Measurements from ENCODE around the gene GMPS. TPM values are rescaled to one million over a fixed set of nuclear protein-coding genes. Genes with fewer than 3 reads are reported as not detected.

GMPS gene
- total RNA-seq, 1 experiment from 2014 or later: 119 TPM

- no peak overlapping the region for H3K4me3 ChIP-seq (replicated peaks in 1 of 2; ENCODE audit: low read depth in 1 of 2, low read length in 2 of 2)
- no peaks in the 10 kb centered on the region for H3K4me1 ChIP-seq (ENCODE audit: control insufficient read depth in 1 of 2, insufficient read depth in 2 of 2, low read length in 2 of 2)
- H3K79me2 ChIP-seq (ENCODE audit: insufficient read depth, low read length): no peaks in the 10 kb centered on the region
- H3K27me3 ChIP-seq (ENCODE audit: insufficient read depth, low read length): no peaks in the 10 kb centered on the region
- BruUV-seq (replicated peaks): no TSS peak
- H3K27ac ChIP-seq (ENCODE audit: low read depth, low read length): no peak overlapping the region
- no peak overlapping the region for H3K9ac ChIP-seq (ENCODE audit: low read length)
- no peak overlapping the region for H3K4me2 ChIP-seq (ENCODE audit: low read length)
- no peak overlapping the region for H2AFZ ChIP-seq (ENCODE audit: low read depth, low read length, poor library complexity, severe bottlenecking)
- no peaks in the 10 kb centered on the region for H3K36me3 ChIP-seq (ENCODE audit: control insufficient read depth in 1 of 2, insufficient read depth in 2 of 2, low read length in 2 of 2)
- ChIA-PET POLR2A (no interaction called here), RAD21 (ENCODE audit: low non-redundant PET in 1 of 2, low total read pairs in 2 of 2, uncharacterized antibody in 2 of 2, unreplicated experiment in 2 of 2) (no interaction called here), CTCF (no interaction called here)
- H4K20me1 ChIP-seq (ENCODE audit: insufficient read depth): no peaks in the 10 kb centered on the region
- TF ChIP-seq SRF (IDR thresholded peaks at IDR 0.05; ENCODE audit: low read depth): no peak
- ATAC-seq (no peak), DNase-seq (ENCODE audit: low read depth, low spot score) (no peak)
- H3K9me3 ChIP-seq (ENCODE audit: control insufficient read depth in 1 of 2, insufficient read depth in 1 of 2, low read depth in 1 of 2, low read length in 2 of 2): no peaks in the 10 kb centered on the region
- no peaks in the 10 kb centered on the region for H3K9me2 ChIP-seq (ENCODE audit: insufficient read depth)
- intact Hi-C loops (cut with micrococcal nuclease): no loop called here
Measured at GRCh38 chr3:155944081-155944480, 73.6 kb downstream of the GMPS start.

GRCh38 chr3:155946178-155946577, 75.7 kb downstream of the GMPS start:
- no peak overlapping the region for H3K27ac ChIP-seq (ENCODE audit: low read depth, low read length)
- no peak for ATAC-seq
- no peaks in the 10 kb centered on the region for H3K79me2 ChIP-seq (ENCODE audit: insufficient read depth, low read length)
- TF ChIP-seq CTCF (IDR thresholded peaks at IDR 0.05 in 2 of 3, conservative IDR thresholded peaks at IDR 0.05 in 1 of 3; ENCODE audit: borderline replicate concordance in 1 of 3, insufficient read depth in 1 of 3, low read depth in 2 of 3, low read length in 2 of 3): no peak
- no peaks in the 10 kb centered on the region for H4K20me1 ChIP-seq (ENCODE audit: insufficient read depth)
- H3K4me1 ChIP-seq (ENCODE audit: control insufficient read depth in 1 of 2, insufficient read depth in 2 of 2, low read length in 2 of 2): no peaks in the 10 kb centered on the region
- no peaks in the 10 kb centered on the region for H3K27me3 ChIP-seq (ENCODE audit: insufficient read depth, low read length)
- no peaks in the 10 kb centered on the region for H3K9me3 ChIP-seq (ENCODE audit: control insufficient read depth in 1 of 2, insufficient read depth in 1 of 2, low read depth in 1 of 2, low read length in 2 of 2)
- ChIA-PET RAD21 (ENCODE audit: low non-redundant PET in 1 of 2, low total read pairs in 2 of 2, uncharacterized antibody in 2 of 2, unreplicated experiment in 2 of 2) (no interaction called here), POLR2A (interaction anchor here (0.6 kb wide), 1 partner anchor 106 kb away, joined by 3 read pairs; no protein-coding TSS in a partner anchor), CTCF (no interaction called here)
- H3K36me3 ChIP-seq (ENCODE audit: control insufficient read depth in 1 of 2, insufficient read depth in 2 of 2, low read length in 2 of 2): no peaks in the 10 kb centered on the region
- H3K4me3 ChIP-seq (replicated peaks in 1 of 2; ENCODE audit: low read depth in 1 of 2, low read length in 2 of 2): no peak overlapping the region
- H3K9ac ChIP-seq (ENCODE audit: low read length): no peak overlapping the region
- BruUV-seq (replicated peaks): no TSS peak
- intact Hi-C loops (cut with micrococcal nuclease): no loop called here
- H3K4me2 ChIP-seq (ENCODE audit: low read length): no peak overlapping the region
- H2AFZ ChIP-seq (ENCODE audit: low read depth, low read length, poor library complexity, severe bottlenecking): no peak overlapping the region
- DNase-seq (ENCODE audit: low read depth, low spot score): no peak
- H3K9me2 ChIP-seq (ENCODE audit: insufficient read depth): no peaks in the 10 kb centered on the region
